SK-N-MC (cell line): ENCODE results near the gene ITGB3.
A peak's percentile ranks its signal among the peaks of the same experiment; 100 is the strongest.
"Not testable (repeated sequence)": the region's sequence is repeated elsewhere in the genome, so short reads cannot be mapped to it uniquely, and the experiment has no call there.

ENCODE experiments used
- DNase-seq: peaks from one replicate; pipeline ENCODE4 v3.0.0-alpha.2; 2011; ENCODE audit warnings: low read depth, low spot score
- H3K27ac ChIP-seq: fragments of 200-600 bp; sonication (generic); 2 replicates; pipeline ENCODE4 v1.5.1; 2016; ENCODE audit warnings: mixed run types
- H3K36me3 ChIP-seq: fragments of 200-600 bp; sonication (generic); 2 replicates; pipeline ENCODE4 v1.6.1; 2017; ENCODE audit warnings: antibody characterized with exemption, low read length, mixed read lengths; ENCODE audit not compliant: insufficient read depth
- H3K4me3 ChIP-seq: fragments of 200-600 bp; sonication (generic); 2 replicates; pipeline ENCODE4 v1.5.1; 2016
- H3K9ac ChIP-seq: fragments of 200-600 bp; sonication (generic); 2 replicates; pipeline ENCODE4 v1.8.0; 2017; ENCODE audit warnings: mixed run types, mixed read lengths; ENCODE audit not compliant: insufficient read length
- H3K9me3 ChIP-seq: fragments of 200-600 bp; sonication (generic); 2 replicates; pipeline ENCODE4 v1.6.1; 2017; ENCODE audit warnings: low read depth, mild to moderate bottlenecking, antibody characterized with exemption, low read length, moderate library complexity, mixed read lengths
- EZH2 ChIP-seq: fragments of 200-600 bp; sonication (generic); IDR thresholded peaks from one replicate; pipeline ENCODE4 v1.6.1; 2017; ENCODE audit warnings: antibody characterized with exemption
- FOXP2 ChIP-seq: optimal IDR thresholded peaks from 2 replicates; pipeline ENCODE3; 2011; ENCODE audit warnings: mild to moderate bottlenecking, moderate library complexity; ENCODE audit not compliant: insufficient read depth; ENCODE audit errors: extremely low read length, control extremely low read depth
- POLR2AphosphoS5 ChIP-seq: IDR thresholded peaks from 2 replicates; pipeline ENCODE4 v1.6.1; 2012; ENCODE audit warnings: mild to moderate bottlenecking, low read depth, low read length, borderline replicate concordance

The ITGB3 gene

DNA sequence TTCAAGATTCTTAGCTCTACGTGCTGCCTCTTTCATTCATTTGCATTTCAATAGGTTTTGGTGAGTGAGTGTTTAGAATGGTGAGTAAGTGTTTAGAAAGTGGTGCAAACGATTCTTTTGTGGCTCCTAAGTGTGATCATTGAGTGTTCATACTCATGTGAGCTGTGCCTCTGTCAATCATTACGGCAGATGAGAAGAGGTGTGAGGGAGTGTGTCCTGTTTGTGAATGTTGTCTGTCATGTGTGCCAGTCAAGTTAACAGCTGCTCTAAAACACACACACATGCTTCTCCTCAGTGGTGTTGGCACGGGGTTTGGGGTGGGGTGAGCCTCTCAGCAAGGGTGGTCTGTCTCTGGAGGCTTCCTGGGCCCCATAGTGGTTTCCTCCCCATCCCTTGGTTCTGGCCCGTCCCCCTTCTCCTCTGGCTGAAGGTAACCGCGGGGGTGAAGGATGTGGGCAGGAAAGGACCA, 33.1 kb upstream of the ITGB3 start:
- no peaks in the 10 kb centered on the region for H3K36me3 ChIP-seq
- H3K4me3 ChIP-seq: peak overlapping the region; percentile 34; the same call in 1 of the 2 replicates
- DNase-seq: no peak
- TF ChIP-seq FOXP2: no peak
- TF ChIP-seq EZH2: no peak
- H3K27ac ChIP-seq: no peak overlapping the region
- H3K9me3 ChIP-seq: no peaks in the 10 kb centered on the region
- H3K9ac ChIP-seq: no peak overlapping the region

DNA sequence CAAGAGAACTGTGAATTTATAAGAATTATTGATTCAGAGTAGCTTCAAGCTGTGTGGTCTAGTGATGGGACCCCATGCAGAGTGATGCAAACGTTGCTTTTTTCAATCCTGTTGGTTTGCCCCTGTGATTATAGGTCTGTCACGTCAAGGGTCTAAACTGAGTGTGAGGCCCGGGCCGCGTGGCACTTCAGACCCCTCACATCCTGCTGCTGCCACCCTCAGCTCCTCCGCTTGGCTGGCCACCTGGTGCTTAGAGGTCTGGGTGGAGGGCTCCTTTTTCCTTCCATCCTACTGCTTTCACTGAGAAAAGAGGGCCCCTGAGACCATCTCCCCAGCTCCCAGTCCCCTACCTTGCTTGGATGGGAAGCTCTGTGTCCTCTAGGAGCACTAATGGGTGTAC, 32.5 kb upstream of the ITGB3 start:
- Histone ChIP-seq H3K4me3 (no peak overlapping the region; the same call in 1 of the 2 replicates), H3K36me3 (no peaks in the 10 kb centered on the region), H3K9me3 (no peaks in the 10 kb centered on the region), H3K27ac (no peak overlapping the region), H3K9ac (no peak overlapping the region)
- no peak for DNase-seq
- TF ChIP-seq FOXP2 (no peak), EZH2 (no peak), POLR2AphosphoS5 (no peak)

DNA sequence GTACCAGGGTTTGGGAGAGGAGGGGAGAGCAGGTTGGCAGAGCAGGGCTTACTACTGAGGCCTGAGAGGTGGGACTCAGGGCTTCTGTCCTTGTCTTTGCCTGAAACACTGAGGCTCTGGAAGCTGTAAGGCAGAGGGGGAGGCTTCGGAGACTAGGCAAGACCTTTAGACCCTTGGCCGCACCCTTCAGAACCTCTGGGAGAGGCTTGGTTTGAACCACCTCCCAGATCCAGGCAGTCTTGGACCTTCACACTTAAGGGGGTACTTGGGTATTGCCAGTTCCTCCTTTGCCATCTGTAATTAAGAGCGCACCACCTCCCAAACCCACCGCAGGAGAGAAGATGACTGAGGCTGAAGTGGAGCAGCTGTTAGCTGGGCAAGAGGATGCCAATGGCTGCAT, 31.6 kb upstream of the ITGB3 start:
- H3K4me3 ChIP-seq: no peak overlapping the region
- no peak for TF ChIP-seq EZH2
- no peak for TF ChIP-seq POLR2AphosphoS5
- TF ChIP-seq FOXP2: no peak

DNA sequence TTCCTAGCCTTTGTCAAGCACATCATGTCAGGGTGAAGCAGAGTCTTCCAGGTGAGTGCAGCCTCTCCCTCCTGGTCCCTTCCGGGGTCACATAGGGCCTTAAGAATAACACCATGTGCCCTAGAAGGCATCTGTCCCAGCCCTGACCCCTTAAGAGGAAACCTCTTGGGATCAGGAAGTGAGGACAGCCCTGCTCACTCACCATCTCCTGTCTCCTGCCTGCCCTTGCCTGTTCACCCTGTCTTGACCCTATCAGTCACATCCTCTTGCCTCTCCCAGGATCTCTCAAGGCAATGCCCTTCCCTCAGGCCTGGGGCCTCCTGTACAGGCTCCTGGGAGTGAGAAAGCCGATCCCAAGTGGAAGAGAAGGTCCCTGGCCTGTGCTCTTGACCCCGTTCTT, 30.6 kb upstream of the ITGB3 start:
- Histone ChIP-seq H3K9ac (no peak overlapping the region), H3K36me3 (no peaks in the 10 kb centered on the region), H3K27ac (no peak overlapping the region), H3K9me3 (no peaks in the 10 kb centered on the region), H3K4me3 (no peak overlapping the region)
- TF ChIP-seq EZH2 (no peak), FOXP2 (no peak), POLR2AphosphoS5 (no peak)
- DNase-seq: no peak

More for the DNA sequence above, 31.6 kb upstream of the ITGB3 start:
- H3K9me3 ChIP-seq: no peaks in the 10 kb centered on the region
- DNase-seq: no peak
- no peaks in the 10 kb centered on the region for H3K36me3 ChIP-seq
- H3K27ac ChIP-seq: no peak overlapping the region
- no peak overlapping the region for H3K9ac ChIP-seq

DNA sequence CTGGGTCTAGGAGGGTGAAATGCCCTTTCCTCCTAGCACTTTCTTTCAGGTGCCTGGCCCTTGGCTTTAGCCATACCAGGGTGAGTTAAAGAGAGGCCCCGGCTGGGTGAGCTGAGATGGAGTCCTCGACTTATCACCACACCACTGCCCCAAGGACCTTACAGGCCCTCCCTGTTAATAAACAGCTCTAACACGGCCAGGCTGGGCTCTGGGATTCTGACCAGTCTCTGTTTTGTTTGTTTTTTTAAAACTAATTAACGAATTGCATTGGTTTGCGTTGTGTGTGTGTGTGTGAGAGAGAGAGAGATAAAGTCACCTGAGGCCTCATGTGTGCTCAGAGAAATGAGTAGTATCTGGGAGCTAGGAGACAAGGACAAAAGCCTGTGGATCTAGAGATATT, 30.2 kb upstream of the ITGB3 start:
- no peaks in the 10 kb centered on the region for H3K36me3 ChIP-seq
- no peak for DNase-seq
- H3K27ac ChIP-seq: no peak overlapping the region
- H3K9me3 ChIP-seq: no peaks in the 10 kb centered on the region
- no peak overlapping the region for H3K9ac ChIP-seq
- no peak overlapping the region for H3K4me3 ChIP-seq
- TF ChIP-seq FOXP2: no peak
- TF ChIP-seq EZH2: no peak
- no peak for TF ChIP-seq POLR2AphosphoS5

DNA sequence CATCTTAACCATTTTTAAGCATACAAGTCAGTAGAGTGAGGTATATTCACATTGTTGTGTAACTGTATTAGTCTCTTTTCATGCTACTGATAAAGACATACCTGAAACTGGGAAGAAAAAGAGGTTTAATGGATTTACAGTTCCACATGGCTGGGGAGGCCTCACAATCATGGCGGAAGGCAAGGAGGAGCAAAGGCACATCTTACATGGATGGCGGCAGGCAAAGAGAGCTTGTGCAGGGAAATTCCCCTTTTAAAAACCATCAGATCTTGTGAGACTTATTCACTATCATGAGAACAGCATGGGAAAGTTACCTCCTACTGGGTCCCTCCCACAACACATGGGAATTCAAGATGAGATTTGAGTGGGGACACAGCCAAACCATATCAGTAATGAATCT, 29.6 kb upstream of the ITGB3 start:
- not testable (repeated sequence) for H3K9ac ChIP-seq, H3K4me3 ChIP-seq, H3K9me3 ChIP-seq, H3K36me3 ChIP-seq, DNase-seq, H3K27ac ChIP-seq

DNA sequence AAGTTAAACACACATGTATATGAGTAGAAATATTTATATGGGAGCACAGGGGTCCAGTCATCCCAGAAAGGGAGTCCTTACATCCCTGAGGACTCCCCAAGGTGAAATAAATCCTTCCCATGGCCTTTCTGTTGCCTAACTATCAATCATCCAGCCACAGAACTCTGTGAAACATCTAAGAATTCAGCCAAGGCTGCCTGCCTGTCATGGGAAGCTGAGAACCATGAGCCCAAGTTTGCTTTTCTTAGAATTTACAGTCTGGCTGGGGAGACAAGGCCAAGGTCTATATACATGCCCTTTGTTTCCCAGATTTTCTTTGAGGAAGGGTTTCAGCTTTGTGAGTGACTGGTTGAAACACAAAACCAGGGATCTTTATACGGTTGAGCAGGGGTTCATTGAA, 28.7 kb upstream of the ITGB3 start:
- no peaks in the 10 kb centered on the region for H3K36me3 ChIP-seq
- no peak for DNase-seq
- H3K9me3 ChIP-seq: no peaks in the 10 kb centered on the region
- H3K27ac ChIP-seq: peak overlapping the region; percentile 67; the same call in 1 of the 2 replicates
- peak overlapping the region; percentile 8 for H3K9ac ChIP-seq
- TF ChIP-seq FOXP2 (no peak), EZH2 (no peak), POLR2AphosphoS5 (no peak)
- H3K4me3 ChIP-seq: no peak overlapping the region; the same call in 1 of the 2 replicates

DNA sequence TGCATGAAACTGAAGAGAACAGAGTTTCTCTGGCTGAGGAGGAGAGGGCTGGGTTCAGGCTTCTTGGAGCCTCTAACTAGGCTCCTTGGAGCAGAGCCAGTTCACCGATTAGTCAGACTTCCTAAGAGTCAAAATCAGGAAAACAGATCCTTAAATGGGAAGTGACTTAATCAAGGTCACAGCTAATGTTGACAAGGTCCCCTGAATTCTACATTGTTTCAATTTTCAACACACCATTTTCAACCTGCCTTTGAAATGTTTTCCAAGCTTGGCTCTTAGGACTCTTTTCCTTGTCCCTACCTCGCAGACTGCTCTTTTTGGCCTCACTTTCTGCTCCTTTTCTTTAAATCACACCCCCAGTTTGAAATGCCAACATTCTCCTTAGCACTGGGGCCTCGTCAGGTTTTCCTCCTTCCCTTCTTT, 28.2 kb upstream of the ITGB3 start:
- H3K27ac ChIP-seq: peak overlapping the region; percentile 67; the same call in 1 of the 2 replicates
- peak; percentile 22 for DNase-seq
- no peak overlapping the region; the same call in 1 of the 2 replicates for H3K4me3 ChIP-seq
- H3K9me3 ChIP-seq: no peaks in the 10 kb centered on the region
- peak overlapping the region; percentile 8 for H3K9ac ChIP-seq
- H3K36me3 ChIP-seq: no peaks in the 10 kb centered on the region
- TF ChIP-seq FOXP2: no peak
- no peak for TF ChIP-seq EZH2
- no peak for TF ChIP-seq POLR2AphosphoS5

DNA sequence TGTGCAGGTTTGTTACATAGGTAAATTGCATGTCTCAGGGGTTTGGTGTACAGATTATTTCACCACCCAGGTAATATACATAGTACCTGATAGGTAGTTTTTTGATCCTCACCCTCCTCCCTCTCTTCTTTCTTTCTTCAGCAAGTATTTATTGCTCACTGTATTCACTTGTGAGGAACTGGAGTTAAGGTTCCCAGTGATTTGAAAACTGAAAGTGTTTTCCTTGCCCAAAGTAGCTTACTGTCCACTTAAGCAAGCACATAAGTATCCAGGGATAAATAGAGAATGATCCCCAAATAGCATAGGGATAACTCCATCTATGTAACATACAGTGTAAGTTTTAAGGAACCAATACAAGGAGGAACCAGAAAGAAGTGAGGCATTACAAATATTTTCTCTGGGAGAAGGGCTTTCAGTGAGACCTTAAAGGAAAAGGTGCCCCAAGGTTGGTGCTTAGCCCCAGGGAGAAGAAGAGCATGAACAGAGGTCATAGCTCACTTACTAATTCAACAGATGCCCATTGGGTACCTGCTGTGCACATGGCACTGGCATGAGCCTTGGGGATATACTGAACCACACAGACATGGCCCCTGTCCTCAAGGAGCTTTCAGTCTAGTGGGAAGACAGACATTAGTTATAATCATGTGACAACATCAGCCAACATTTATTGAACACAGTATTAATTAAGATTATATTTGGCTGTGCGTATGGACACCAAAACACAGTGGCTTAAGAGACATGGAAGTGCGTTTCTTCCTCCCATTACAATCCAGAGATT, 27.5 kb upstream of the ITGB3 start:
- TF ChIP-seq POLR2AphosphoS5 (no peak), EZH2 (no peak), FOXP2 (no peak)
- DNase-seq: no peak
- Histone ChIP-seq H3K27ac (no peak overlapping the region), H3K9ac (no peak overlapping the region), H3K4me3 (no peak overlapping the region), H3K9me3 (no peaks in the 10 kb centered on the region), H3K36me3 (no peaks in the 10 kb centered on the region)
